Measurements from ENCODE around the gene FAM228A. TPM values are rescaled to one million over a fixed set of nuclear protein-coding genes. Genes with fewer than 3 reads are reported as not detected.
"Not testable (repeated sequence)": the region's sequence is repeated elsewhere in the genome, so short reads cannot be mapped to it uniquely, and the experiment has no call there.

Gene FAM228A
- total RNA-seq, 1 experiment from 2014 or later = not detected

- Mint-ChIP-seq H3K4me3 (ENCODE audit: unreplicated experiment) (no peak overlapping the region), H3K9me3 (ENCODE audit: unreplicated experiment) (peaks cover 13% of the 10 kb centered on the region), H3K27ac (ENCODE audit: unreplicated experiment) (no peak overlapping the region), H3K36me3 (ENCODE audit: insufficient read depth, unreplicated experiment) (no peaks in the 10 kb centered on the region), H3K4me1 (ENCODE audit: low read depth, unreplicated experiment) (peaks cover 8% of the 10 kb centered on the region), H3K27me3 (ENCODE audit: insufficient read depth, unreplicated experiment) (peaks cover 2% of the 10 kb centered on the region)
- H3K27me3 ChIP-seq (replicated peaks; ENCODE audit: control insufficient read depth, insufficient read depth, low read length) = no peaks in the 10 kb centered on the region
- 0 out of 2 replicates have a peak, but pooled peaks cover 1% of the 10 kb centered on the region for H3K9me3 ChIP-seq
- H3K36me3 ChIP-seq (ENCODE audit: control insufficient read depth, insufficient read depth, low read length) = no peaks in the 10 kb centered on the region
- no peak for DNase-seq
- H3K4me1 ChIP-seq = peaks cover 7% of the 10 kb centered on the region; the same call in 1 of the 2 replicates
- no peak overlapping the region for H3K4me3 ChIP-seq (ENCODE audit: low read depth, low read length)
- BruUV-seq (replicated peaks) = no TSS peak
- no peak for TF ChIP-seq CTCF (IDR thresholded peaks at IDR 0.05; ENCODE audit: insufficient read depth in 1 of 2, low read depth in 1 of 2, low read length in 1 of 2, severe bottlenecking in 1 of 2, unreplicated experiment in 1 of 2)
- POLR2A ChIA-PET = no interaction called here
- CTCF ChIA-PET = no interaction called here
- intact Hi-C loops (cut with micrococcal nuclease; ENCODE audit: unreplicated experiment) = no loop called here
Measured at GRCh38 chr2:24190503-24190902, 15.7 kb downstream of the FAM228A start.

- Histone ChIP-seq H3K27me3 (replicated peaks; ENCODE audit: control insufficient read depth, insufficient read depth, low read length) (no peaks in the 10 kb centered on the region), H3K36me3 (ENCODE audit: control insufficient read depth, insufficient read depth, low read length) (no peaks in the 10 kb centered on the region), H3K9me3 (no peaks in the 10 kb centered on the region), H3K4me1 (peaks cover 7% of the 10 kb centered on the region; the same call in 1 of the 2 replicates), H3K4me3 (ENCODE audit: low read depth, low read length) (no peak overlapping the region)
- intact Hi-C loops (cut with micrococcal nuclease; ENCODE audit: unreplicated experiment) = no loop called here
- Mint-ChIP-seq H3K27ac (ENCODE audit: unreplicated experiment) (no peak overlapping the region), H3K9me3 (ENCODE audit: unreplicated experiment) (peaks cover 13% of the 10 kb centered on the region), H3K36me3 (ENCODE audit: insufficient read depth, unreplicated experiment) (no peaks in the 10 kb centered on the region), H3K4me1 (ENCODE audit: low read depth, unreplicated experiment) (peaks cover 8% of the 10 kb centered on the region), H3K27me3 (ENCODE audit: insufficient read depth, unreplicated experiment) (peaks cover 2% of the 10 kb centered on the region), H3K4me3 (ENCODE audit: unreplicated experiment) (no peak overlapping the region)
- no peak for TF ChIP-seq CTCF (IDR thresholded peaks at IDR 0.05; ENCODE audit: insufficient read depth in 1 of 2, low read depth in 1 of 2, low read length in 1 of 2, severe bottlenecking in 1 of 2, unreplicated experiment in 1 of 2)
- no TSS peak for BruUV-seq (replicated peaks)
- DNase-seq = no peak
- ChIA-PET CTCF (no interaction called here), POLR2A (no interaction called here)
Measured at GRCh38 chr2:24191156-24191555, 16.3 kb downstream of the FAM228A start.

- peaks cover 13% of the 10 kb centered on the region for H3K9me3 Mint-ChIP-seq (ENCODE audit: unreplicated experiment)
- H3K4me1 ChIP-seq = peaks cover 7% of the 10 kb centered on the region; the same call in 1 of the 2 replicates
- intact Hi-C loops (cut with micrococcal nuclease; ENCODE audit: unreplicated experiment) = no loop called here
- H3K36me3 ChIP-seq (ENCODE audit: control insufficient read depth, insufficient read depth, low read length) = no peaks in the 10 kb centered on the region
- no peak for DNase-seq
- H3K4me3 ChIP-seq (ENCODE audit: low read depth, low read length) = no peak overlapping the region
- H3K4me3 Mint-ChIP-seq (ENCODE audit: unreplicated experiment) = no peak overlapping the region
- peaks cover 6% of the 10 kb centered on the region for H3K27me3 Mint-ChIP-seq (ENCODE audit: insufficient read depth, unreplicated experiment)
- TF ChIP-seq CTCF (IDR thresholded peaks at IDR 0.05; ENCODE audit: insufficient read depth in 1 of 2, low read depth in 1 of 2, low read length in 1 of 2, severe bottlenecking in 1 of 2, unreplicated experiment in 1 of 2) = no peak
- H3K9me3 ChIP-seq = no peaks in the 10 kb centered on the region
- H3K27me3 ChIP-seq (replicated peaks; ENCODE audit: control insufficient read depth, insufficient read depth, low read length) = no peaks in the 10 kb centered on the region
- no TSS peak for BruUV-seq (replicated peaks)
- POLR2A ChIA-PET = no interaction called here
- H3K4me1 Mint-ChIP-seq (ENCODE audit: low read depth, unreplicated experiment) = peaks cover 8% of the 10 kb centered on the region
- no peak overlapping the region for H3K27ac Mint-ChIP-seq (ENCODE audit: unreplicated experiment)
- no peaks in the 10 kb centered on the region for H3K36me3 Mint-ChIP-seq (ENCODE audit: insufficient read depth, unreplicated experiment)
- CTCF ChIA-PET = no interaction called here
Measured at GRCh38 chr2:24191848-24192247, 17.0 kb downstream of the FAM228A start.

- H3K9me3 Mint-ChIP-seq (ENCODE audit: unreplicated experiment); H3K27me3 Mint-ChIP-seq (ENCODE audit: insufficient read depth, unreplicated experiment); H3K4me1 Mint-ChIP-seq (ENCODE audit: low read depth, unreplicated experiment); H3K4me3 ChIP-seq (ENCODE audit: low read depth, low read length); H3K27ac Mint-ChIP-seq (ENCODE audit: unreplicated experiment); H3K36me3 Mint-ChIP-seq (ENCODE audit: insufficient read depth, unreplicated experiment); H3K9me3 ChIP-seq; CTCF ChIA-PET; BruUV-seq (replicated peaks); intact Hi-C loops (cut with micrococcal nuclease; ENCODE audit: unreplicated experiment); DNase-seq; H3K27me3 ChIP-seq (replicated peaks; ENCODE audit: control insufficient read depth, insufficient read depth, low read length); H3K4me1 ChIP-seq; H3K4me3 Mint-ChIP-seq (ENCODE audit: unreplicated experiment); POLR2A ChIA-PET; H3K36me3 ChIP-seq (ENCODE audit: control insufficient read depth, insufficient read depth, low read length): not testable (repeated sequence)
Measured at GRCh38 chr2:24197213-24197612, 22.4 kb downstream of the FAM228A start.
